SK-N-SH (cell line): Measurements from ENCODE around the gene TFAP2C. TPM values are rescaled to one million over a fixed set of nuclear protein-coding genes. Genes with fewer than 3 reads are reported as not detected.

Experiments
- CTCF ChIA-PET: fragments of 300-600, 350-600 bp; formaldehyde crosslinking; extraction: SDS; loops from one replicate; lab custom pipeline; 2021; lab: Yijun Ruan, JAX
- POLR2A ChIA-PET: fragments of 350-600 bp; sonication (Branson Sonifier 250); formaldehyde crosslinking; extraction: SDS; loops from one replicate; lab custom pipeline; 2020; ENCODE audit warnings: antibody characterized with exemption, inconsistent platforms; lab: Yijun Ruan, JAX
- DNase-seq: peaks from one replicate; pipeline ENCODE4 v3.0.0; 2012
- H2AFZ ChIP-seq: fragments of 200-600 bp; sonication (generic); 2 replicates; pipeline ENCODE4 v1.8.1; 2016; ENCODE audit warnings: antibody characterized with exemption, mild to moderate bottlenecking, low read depth
- H3F3A ChIP-seq: fragments of 200-600 bp; sonication (generic); replicated peaks from 2 replicates; pipeline ENCODE3; 2016; ENCODE audit warnings: antibody characterized with exemption, mild to moderate bottlenecking; ENCODE audit not compliant: insufficient read depth
- H3K27ac ChIP-seq, 2 experiments: fragments of 200-500 bp in 1 of 2; fragments of 200-600 bp in 1 of 2; sonication (Bioruptor generic) in 1 of 2; sonication (generic), shearing (Covaris generic) in 1 of 2; 2 replicates each; pipeline versions ENCODE4 v1.5.1 to v1.6.1; 2014 to 2016; ENCODE audit warnings: low read depth in 2 of 2, inconsistent platforms in 1 of 2, low read length in 1 of 2, mild to moderate bottlenecking in 1 of 2, mixed read lengths in 1 of 2
- H3K27me3 ChIP-seq: fragments of 200-600 bp; sonication (generic), shearing (Covaris generic); 2 replicates; pipeline ENCODE4 v1.6.1; 2016; ENCODE audit warnings: mixed run types; ENCODE audit not compliant: insufficient read depth
- H3K36me3 ChIP-seq, 2 experiments: fragments of 200-500 bp in 1 of 2; fragments of 200-600 bp in 1 of 2; sonication (Bioruptor generic) in 1 of 2; sonication (generic) in 1 of 2; replicated peaks in 1 of 2; 2 replicates each; pipeline versions ENCODE3 to v1.5.1; 2014 to 2016; ENCODE audit warnings: low read length in 1 of 2, mild to moderate bottlenecking in 1 of 2; ENCODE audit not compliant: insufficient read depth in 2 of 2, control insufficient read depth in 1 of 2
- H3K4me1 ChIP-seq, 2 experiments: fragments of 200-500 bp in 1 of 2; fragments of 200-600 bp in 1 of 2; sonication (Bioruptor generic) in 1 of 2; sonication (generic), shearing (Covaris generic) in 1 of 2; 2 replicates each; pipeline versions ENCODE4 v1.5.1 to v1.6.1; 2014 to 2016; ENCODE audit warnings: low read depth in 1 of 2, low read length in 1 of 2, mixed run types in 1 of 2; ENCODE audit not compliant: insufficient read depth in 2 of 2, control insufficient read depth in 1 of 2
- H3K4me2 ChIP-seq: fragments of 200-600 bp; sonication (generic), shearing (Covaris generic); 2 replicates; pipeline ENCODE4 v1.6.1; 2017; ENCODE audit warnings: mixed run types
- H3K4me3 ChIP-seq, 2 experiments: fragments of 200-500 bp in 1 of 2; fragments of 200-600 bp in 1 of 2; sonication (Bioruptor generic) in 1 of 2; sonication (generic), shearing (Covaris generic) in 1 of 2; 2 replicates each; pipeline versions ENCODE4 v1.5.1 to v1.8.1; 2014 to 2016; ENCODE audit warnings: low read depth in 2 of 2, inconsistent platforms in 1 of 2, low read length in 1 of 2, mild to moderate bottlenecking in 1 of 2, mixed read lengths in 1 of 2, moderate library complexity in 1 of 2
- H3K79me2 ChIP-seq: fragments of 200-600 bp; sonication (generic); 2 replicates; pipeline ENCODE4 v1.8.1; 2017; ENCODE audit warnings: mild to moderate bottlenecking; ENCODE audit not compliant: insufficient read depth
- H3K9ac ChIP-seq: fragments of 200-600 bp; sonication (generic); 2 replicates; pipeline ENCODE4 v1.6.1; 2017; ENCODE audit warnings: mixed run types
- H3K9me2 ChIP-seq: fragments of 200-600 bp; sonication (generic); 2 replicates; pipeline ENCODE4 v1.6.1; 2017; ENCODE audit warnings: mixed run types
- H3K9me3 ChIP-seq: fragments of 200-600 bp; sonication (generic); 2 replicates; pipeline ENCODE4 v1.6.1; 2017; ENCODE audit warnings: mixed run types, mild to moderate bottlenecking, moderate library complexity
- H4K20me1 ChIP-seq: fragments of 200-600 bp; sonication (generic); 2 replicates; pipeline ENCODE4 v1.6.1; 2017; ENCODE audit warnings: mild to moderate bottlenecking, mixed run types; ENCODE audit not compliant: insufficient read depth
- CHD2 ChIP-seq: fragments of 150-350 bp; IDR thresholded peaks from 2 replicates; pipeline ENCODE4 v1.6.1; 2018; ENCODE audit warnings: low read length; ENCODE audit not compliant: partially characterized antibody
- CTCF ChIP-seq: fragments of 200-600 bp; sonication (generic); IDR thresholded peaks from 2 replicates; pipeline ENCODE4 v1.6.1; 2017; ENCODE audit warnings: antibody characterized with exemption, mild to moderate bottlenecking, moderate library complexity
- ELF1 ChIP-seq: IDR thresholded peaks from 2 replicates; pipeline ENCODE4 v1.4.0; 2012
- EZH2phosphoT487 ChIP-seq: fragments of 200-600 bp; sonication (generic); IDR thresholded peaks from 2 replicates; pipeline ENCODE4 v1.6.1; 2017; ENCODE audit warnings: low read depth, mixed run types, mild to moderate bottlenecking, antibody characterized with exemption, moderate library complexity, borderline replicate concordance
- FOSL2 ChIP-seq: IDR thresholded peaks from 2 replicates; pipeline ENCODE4 v1.4.0; 2012; ENCODE audit warnings: low read depth, mild to moderate bottlenecking, moderate library complexity, borderline replicate concordance
- FOXM1 ChIP-seq: IDR thresholded peaks from 2 replicates; pipeline ENCODE4 v1.4.0; 2012; ENCODE audit warnings: low read depth, mild to moderate bottlenecking
- GABPA ChIP-seq: IDR thresholded peaks from 2 replicates; pipeline ENCODE4 v1.4.0; 2012; ENCODE audit warnings: low read depth, mild to moderate bottlenecking
- GATA2 ChIP-seq: sonication (generic); formaldehyde crosslinking; IDR thresholded peaks from 2 replicates; pipeline ENCODE4 v1.5.0; 2020; ENCODE audit warnings: mild to moderate bottlenecking, missing genetic modification reagents
- IRF3 ChIP-seq: fragments of 150-350 bp; IDR thresholded peaks from 2 replicates; pipeline ENCODE4 v1.6.1; 2016; ENCODE audit warnings: mild to moderate bottlenecking, low read depth, low read length
- JUND ChIP-seq: IDR thresholded peaks from 2 replicates; pipeline ENCODE4 v1.4.0; 2012
- MEF2A ChIP-seq: IDR thresholded peaks from 2 replicates; pipeline ENCODE4 v1.4.0; 2012; ENCODE audit warnings: low read depth, borderline replicate concordance
- MXI1 ChIP-seq: IDR thresholded peaks from 2 replicates; pipeline ENCODE4 v1.6.1; 2012; ENCODE audit warnings: mild to moderate bottlenecking, low read depth, low read length, improper control_type of control experiment
- NRF1 ChIP-seq: IDR thresholded peaks from 2 replicates; pipeline ENCODE4 v1.6.1; 2012; ENCODE audit warnings: low read depth, mild to moderate bottlenecking, low read length
- POLR2AphosphoS5 ChIP-seq: IDR thresholded peaks from 2 replicates; pipeline ENCODE4 v1.6.1; 2012; ENCODE audit warnings: low read depth, low read length
- RAD21 ChIP-seq: IDR thresholded peaks from 2 replicates; pipeline ENCODE4 v1.6.1; 2012; ENCODE audit warnings: mild to moderate bottlenecking, low read length
- RFX5 ChIP-seq: IDR thresholded peaks from 2 replicates; pipeline ENCODE4 v1.6.1; 2012; ENCODE audit warnings: mild to moderate bottlenecking, improper control_type of control experiment, low read length
- RXRA ChIP-seq: IDR thresholded peaks from 2 replicates; pipeline ENCODE4 v1.4.0; 2012; ENCODE audit warnings: low read depth, mild to moderate bottlenecking, borderline replicate concordance
- SIN3A ChIP-seq: IDR thresholded peaks from 2 replicates; pipeline ENCODE4 v1.6.1; 2012; ENCODE audit warnings: low read depth, mild to moderate bottlenecking, low read length, moderate library complexity, borderline replicate concordance
- SMC3 ChIP-seq: IDR thresholded peaks from 2 replicates; pipeline ENCODE4 v1.6.1; 2012; ENCODE audit warnings: low read depth, low read length, improper control_type of control experiment
- TCF12 ChIP-seq: IDR thresholded peaks from 2 replicates; pipeline ENCODE4 v1.4.0; 2012
- TEAD4 ChIP-seq: IDR thresholded peaks from 2 replicates; pipeline ENCODE4 v1.4.0; 2012; ENCODE audit warnings: mild to moderate bottlenecking, borderline replicate concordance; ENCODE audit not compliant: insufficient read depth
- USF1 ChIP-seq: IDR thresholded peaks from 2 replicates; pipeline ENCODE4 v1.4.0; 2012; ENCODE audit warnings: low read depth, borderline replicate concordance
- USF2 ChIP-seq: fragments of 150-350 bp; IDR thresholded peaks from 2 replicates; pipeline ENCODE4 v1.6.1; 2017; ENCODE audit warnings: antibody characterized with exemption, low read length, low read depth, borderline replicate concordance
- WGBS: methylation state at CpG from one replicate; pipeline ENCODE4 v1.1.6; 2017; ENCODE audit warnings: low lambda C conversion rate; 5-methylcytosine and 5-hydroxymethylcytosine counted together
- polyA plus RNA-seq, 3 experiments: library from polyadenylated mRNA; depleted of rRNA; stranded (reverse); fragments of >200 nt; gene quantifications; 2 replicates each; pipeline ENCODE4 v1.2.3, GENCODE V29; 2012

The TFAP2C gene
- polyA plus RNA-seq, 1 of the 3 experiments (the other 2 are of a cell fraction): not detected

GRCh38 chr20:56631318-56631989, 2.3 kb downstream of the TFAP2C start:
- H3K36me3 ChIP-seq: no peaks in the 10 kb centered on the region
- WGBS: 15% methylated on average over 13 of the region's 48 CpGs
- no peaks in the 10 kb centered on the region for H3K4me1 ChIP-seq
- CTCF ChIA-PET: no interaction called here
- no peak overlapping the region for H3K27ac ChIP-seq
- no peak for TF ChIP-seq FOXM1
- TF ChIP-seq TEAD4: no peak
- TF ChIP-seq RXRA: no peak
- no peak for TF ChIP-seq FOSL2
- TF ChIP-seq SMC3: no peak
- no peak for TF ChIP-seq GABPA
- no peak for TF ChIP-seq MXI1
- TF ChIP-seq SIN3A: no peak
- no peak for TF ChIP-seq MEF2A
- TF ChIP-seq, all 33 proteins: peak for 0
- H3K4me3 ChIP-seq: no peak overlapping the region
- no peaks in the 10 kb centered on the region for H3K79me2 ChIP-seq
- H4K20me1 ChIP-seq: no peaks in the 10 kb centered on the region
- no peaks in the 10 kb centered on the region for H3F3A ChIP-seq
- POLR2A ChIA-PET: no interaction called here
- no peaks in the 10 kb centered on the region for H3K9me2 ChIP-seq
- no peaks in the 10 kb centered on the region for H3K9me3 ChIP-seq
- no peak overlapping the region for H3K9ac ChIP-seq
- H3K4me2 ChIP-seq: no peak overlapping the region
- DNase-seq: peak; percentile 30
- no peak overlapping the region for H2AFZ ChIP-seq
- H3K27me3 ChIP-seq: peaks cover 93% of the 10 kb centered on the region

- TF ChIP-seq USF2 (no peak), MXI1 (no peak), GATA2 (CRISPR knock-in tag) (no peak), SMC3 (no peak), IRF3 (no peak), POLR2AphosphoS5 (no peak), FOSL2 (no peak), NRF1 (no peak), FOXM1 (no peak), TCF12 (no peak), RXRA (no peak), RFX5 (no peak), CHD2 (no peak), CTCF (no peak), RAD21 (no peak), ELF1 (no peak), SIN3A (no peak), JUND (no peak), EZH2phosphoT487 (no peak), USF1 (no peak)
- 12% methylated on average over 5 of the region's 5 CpGs for WGBS
- Histone ChIP-seq H3K79me2 (no peaks in the 10 kb centered on the region), H3K4me3 (no peak overlapping the region), H3K4me1 (no peaks in the 10 kb centered on the region), H3K9me2 (no peaks in the 10 kb centered on the region), H2AFZ (no peak overlapping the region), H3K27ac (no peak overlapping the region), H4K20me1 (no peaks in the 10 kb centered on the region), H3K9me3 (no peaks in the 10 kb centered on the region), H3K4me2 (no peak overlapping the region), H3K27me3 (peaks cover 91% of the 10 kb centered on the region), H3F3A (no peaks in the 10 kb centered on the region), H3K9ac (no peak overlapping the region), H3K36me3 (no peaks in the 10 kb centered on the region)
- POLR2A ChIA-PET: no interaction called here
- DNase-seq: no peak
- CTCF ChIA-PET: no interaction called here
These were observed 2.9 kb downstream of the TFAP2C start for GRCh38 chr20:56631990-56632327.
